Measurements from ENCODE around the gene FBLIM1. TPM values are rescaled to one million over a fixed set of nuclear protein-coding genes. Genes with fewer than 3 reads are reported as not detected.
"Not testable (repeated sequence)": the region's sequence is repeated elsewhere in the genome, so short reads cannot be mapped to it uniquely, and the experiment has no call there.

The FBLIM1 gene
- total RNA-seq, 2 experiments from 2014 or later: not detected

DNA sequence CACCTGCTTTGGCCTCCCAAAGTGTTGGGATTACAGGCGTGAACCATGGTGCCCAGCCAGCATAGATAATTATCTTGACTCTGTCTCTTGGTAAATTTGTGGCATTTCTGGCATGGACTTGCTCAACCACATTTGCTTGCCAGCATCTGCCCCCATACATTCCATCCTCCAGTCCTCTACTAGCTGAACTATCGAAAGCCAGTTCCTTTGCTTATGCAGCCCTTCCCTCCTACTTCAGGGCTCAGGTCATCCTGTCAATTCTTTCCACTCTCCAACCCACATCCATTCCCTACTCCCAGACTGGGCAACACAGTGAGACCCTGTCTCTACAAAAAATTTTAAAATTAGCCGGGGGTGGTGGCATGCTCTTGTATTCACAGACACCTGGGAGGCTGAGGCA, 61.9 kb downstream of the FBLIM1 start:
- TF ChIP-seq EZH2phosphoT487 (IDR thresholded peaks at IDR 0.05; ENCODE audit: borderline replicate concordance, low read depth, low read length) (no peak), CTCF (conservative IDR thresholded peaks at IDR 0.05; ENCODE audit: low read length) (no peak)
- H3K36me3 ChIP-seq (ENCODE audit: insufficient read depth, low read length): no peaks in the 10 kb centered on the region
- no peak overlapping the region for H3K4me3 ChIP-seq (ENCODE audit: low read depth, low read length, poor library complexity, severe bottlenecking)
- H3K27ac ChIP-seq (ENCODE audit: low read depth, low read length, poor library complexity, severe bottlenecking): no peak overlapping the region
- intact Hi-C loops (cut with micrococcal nuclease; ENCODE audit: unreplicated experiment): no loop called here
- H2AFZ ChIP-seq (ENCODE audit: low read length): no peak overlapping the region
- H3K79me2 ChIP-seq (ENCODE audit: insufficient read depth, low read depth, low read length): no peaks in the 10 kb centered on the region
- BruUV-seq (replicated peaks): no TSS peak
- H3K4me2 ChIP-seq (ENCODE audit: low read length): no peak overlapping the region
- peaks cover 10% of the 10 kb centered on the region for H3K4me1 ChIP-seq (ENCODE audit: insufficient read depth, low read length, poor library complexity, severe bottlenecking)
- no peaks in the 10 kb centered on the region for H3K9me3 ChIP-seq (ENCODE audit: low read length)
- H3K9me2 ChIP-seq (ENCODE audit: insufficient read depth, low read length): no peaks in the 10 kb centered on the region
- no peaks in the 10 kb centered on the region for H4K20me1 ChIP-seq (ENCODE audit: insufficient read depth, low read length)
- ChIA-PET CTCF (ENCODE audit: unreplicated experiment) (interaction anchor here (0.6 kb wide), 1 partner anchor 14 kb away, joined by 3 read pairs; no protein-coding TSS in a partner anchor), POLR2A (no interaction called here)
- no peak for DNase-seq (ENCODE audit: low spot score)

GRCh38 chr1:15825800-15826199, 67.2 kb downstream of the FBLIM1 start:
- Histone ChIP-seq H3K9me3 (ENCODE audit: low read length) (no peaks in the 10 kb centered on the region), H3K27ac (ENCODE audit: low read depth, low read length, poor library complexity, severe bottlenecking) (no peak overlapping the region), H2AFZ (ENCODE audit: low read length) (no peak overlapping the region), H3K9me2 (ENCODE audit: insufficient read depth, low read length) (no peaks in the 10 kb centered on the region), H3K4me3 (ENCODE audit: low read depth, low read length, poor library complexity, severe bottlenecking) (no peak overlapping the region), H3K4me1 (ENCODE audit: insufficient read depth, low read length, poor library complexity, severe bottlenecking) (peaks cover 46% of the 10 kb centered on the region), H3K79me2 (ENCODE audit: insufficient read depth, low read depth, low read length) (peaks cover under 1% of the 10 kb centered on the region; the same call in 1 of the 2 replicates), H4K20me1 (ENCODE audit: insufficient read depth, low read length) (no peaks in the 10 kb centered on the region), H3K4me2 (ENCODE audit: low read length) (peak overlapping the region; percentile 5; the same call in 1 of the 2 replicates), H3K36me3 (ENCODE audit: insufficient read depth, low read length) (no peaks in the 10 kb centered on the region)
- intact Hi-C loops (cut with micrococcal nuclease; ENCODE audit: unreplicated experiment): no loop called here
- DNase-seq (ENCODE audit: low spot score): no peak
- ChIA-PET CTCF (ENCODE audit: unreplicated experiment) (interaction anchor here (0.6 kb wide), 2 partner anchors 23 to 48 kb away, joined by 3 to 5 read pairs; no protein-coding TSS in a partner anchor), POLR2A (interaction anchor here (0.6 to 0.7 kb wide), 2 partner anchors 33 to 1488 kb away, joined by 3 to 5 read pairs; no protein-coding TSS in a partner anchor)
- no TSS peak for BruUV-seq (replicated peaks)
- TF ChIP-seq CTCF (conservative IDR thresholded peaks at IDR 0.05; ENCODE audit: low read length): no peak
- no peak for TF ChIP-seq EZH2phosphoT487 (IDR thresholded peaks at IDR 0.05; ENCODE audit: borderline replicate concordance, low read depth, low read length)

DNA sequence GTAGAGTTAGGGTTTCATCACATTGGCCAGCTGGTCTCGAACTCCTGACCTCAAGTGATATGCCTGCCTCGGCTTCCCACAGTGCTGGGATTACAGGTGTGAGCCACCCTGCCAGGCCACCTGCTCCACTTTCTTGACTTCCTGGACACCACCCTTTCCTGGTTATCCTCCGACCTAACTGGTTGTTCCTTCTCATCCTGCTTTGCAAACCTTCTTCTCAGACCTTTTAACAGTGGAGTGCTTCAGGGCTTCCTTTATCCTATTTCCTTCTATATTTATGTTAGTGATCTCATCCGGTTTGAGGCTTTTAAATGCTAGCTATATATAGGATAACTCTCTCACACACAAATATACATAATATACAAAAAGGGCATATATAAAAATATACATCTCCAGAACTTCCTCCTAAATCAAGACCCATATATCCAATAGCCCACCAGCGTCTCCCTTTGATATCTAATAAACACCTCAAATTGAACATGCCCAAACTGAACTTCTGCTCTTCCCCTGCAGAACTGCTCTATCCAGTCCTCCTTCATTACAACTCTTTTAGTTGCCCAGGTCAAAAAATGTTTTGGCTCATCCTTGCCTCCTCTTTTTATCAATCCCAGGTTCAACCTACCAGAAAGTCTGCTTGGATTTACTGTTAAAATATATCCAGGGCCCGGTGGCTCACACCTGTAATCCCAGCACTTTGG, 68.4 kb downstream of the FBLIM1 start:
- H3K27ac ChIP-seq (ENCODE audit: low read depth, low read length, poor library complexity, severe bottlenecking): no peak overlapping the region
- POLR2A ChIA-PET: interaction anchor here (0.5 to 1.0 kb wide), 3 partner anchors 10 to 17 kb away, joined by 3 to 6 read pairs (median 3); no protein-coding TSS in a partner anchor
- no TSS peak for BruUV-seq (replicated peaks)
- H3K36me3 ChIP-seq (ENCODE audit: insufficient read depth, low read length): peaks cover 4% of the 10 kb centered on the region; the same call in 1 of the 2 replicates
- H4K20me1 ChIP-seq (ENCODE audit: insufficient read depth, low read length): no peaks in the 10 kb centered on the region
- H3K79me2 ChIP-seq (ENCODE audit: insufficient read depth, low read depth, low read length): peaks cover 11% of the 10 kb centered on the region
- intact Hi-C loops (cut with micrococcal nuclease; ENCODE audit: unreplicated experiment): no loop called here
- DNase-seq (ENCODE audit: low spot score): no peak
- CTCF ChIA-PET (ENCODE audit: unreplicated experiment): interaction anchor here (0.6 kb wide), 1 partner anchor 28 kb away, joined by 3 read pairs; no protein-coding TSS in a partner anchor
- H3K4me2 ChIP-seq (ENCODE audit: low read length): no peak overlapping the region
- H3K4me1 ChIP-seq (ENCODE audit: insufficient read depth, low read length, poor library complexity, severe bottlenecking): peaks cover 58% of the 10 kb centered on the region
- no peak overlapping the region for H2AFZ ChIP-seq (ENCODE audit: low read length)
- H3K9me2 ChIP-seq (ENCODE audit: insufficient read depth, low read length): no peaks in the 10 kb centered on the region
- H3K9me3 ChIP-seq (ENCODE audit: low read length): no peaks in the 10 kb centered on the region
- TF ChIP-seq CTCF (conservative IDR thresholded peaks at IDR 0.05; ENCODE audit: low read length) (no peak), EZH2phosphoT487 (IDR thresholded peaks at IDR 0.05; ENCODE audit: borderline replicate concordance, low read depth, low read length) (no peak)
- H3K4me3 ChIP-seq (ENCODE audit: low read depth, low read length, poor library complexity, severe bottlenecking): no peak overlapping the region

GRCh38 chr1:15827567-15827966, 69.0 kb downstream of the FBLIM1 start:
- intact Hi-C loops (cut with micrococcal nuclease; ENCODE audit: unreplicated experiment); H2AFZ ChIP-seq (ENCODE audit: low read length); DNase-seq (ENCODE audit: low spot score); H3K36me3 ChIP-seq (ENCODE audit: insufficient read depth, low read length); H3K27ac ChIP-seq (ENCODE audit: low read depth, low read length, poor library complexity, severe bottlenecking); H3K4me3 ChIP-seq (ENCODE audit: low read depth, low read length, poor library complexity, severe bottlenecking); H3K9me2 ChIP-seq (ENCODE audit: insufficient read depth, low read length); H3K9me3 ChIP-seq (ENCODE audit: low read length); H4K20me1 ChIP-seq (ENCODE audit: insufficient read depth, low read length); H3K4me2 ChIP-seq (ENCODE audit: low read length); BruUV-seq (replicated peaks): not testable (repeated sequence)
- ChIA-PET CTCF (ENCODE audit: unreplicated experiment) (interaction anchor here (0.6 kb wide), 1 partner anchor 27 kb away, joined by 3 read pairs; no protein-coding TSS in a partner anchor), POLR2A (interaction anchor here (0.6 to 1.0 kb wide), 2 partner anchors 13 to 18 kb away, joined by 3 to 6 read pairs; no protein-coding TSS in a partner anchor)
- peaks cover 63% of the 10 kb centered on the region for H3K4me1 ChIP-seq (ENCODE audit: insufficient read depth, low read length, poor library complexity, severe bottlenecking)
- H3K79me2 ChIP-seq (ENCODE audit: insufficient read depth, low read depth, low read length): peaks cover 17% of the 10 kb centered on the region

Measured in OCI-LY7 (cell line).